G401 (cell line): Measurements from ENCODE around the gene PRDM16. TPM values are rescaled to one million over a fixed set of nuclear protein-coding genes. Genes with fewer than 3 reads are reported as not detected.
"Not testable (repeated sequence)": the region's sequence is repeated elsewhere in the genome, so short reads cannot be mapped to it uniquely, and the experiment has no call there.

Source experiments
- DNase-seq: peaks from one replicate; pipeline ENCODE4 v3.0.0-alpha.2; 2015; ENCODE audit warnings: low spot score
- in situ Hi-C: cut with HindIII; loops from 2 replicates; pipeline ENCODE4 v1.10.0; 2016; ENCODE audit warnings: low sequenced_read_pairs, mixed read lengths
- total RNA-seq: library from RNA; depleted of rRNA; stranded (reverse); fragments of >200 nt; shearing (Covaris generic); gene quantifications from 2 replicates; pipeline ENCODE4 v1.2.3, GENCODE V29; 2014

The PRDM16 gene
- total RNA-seq, 1 experiment from 2014 or later, result 2.8 TPM

GRCh38 chr1:3164671-3165070 lies 95.7 kb downstream of the PRDM16 start:
- in situ Hi-C loops, result no loop called here
- DNase-seq, result no peak

DNA sequence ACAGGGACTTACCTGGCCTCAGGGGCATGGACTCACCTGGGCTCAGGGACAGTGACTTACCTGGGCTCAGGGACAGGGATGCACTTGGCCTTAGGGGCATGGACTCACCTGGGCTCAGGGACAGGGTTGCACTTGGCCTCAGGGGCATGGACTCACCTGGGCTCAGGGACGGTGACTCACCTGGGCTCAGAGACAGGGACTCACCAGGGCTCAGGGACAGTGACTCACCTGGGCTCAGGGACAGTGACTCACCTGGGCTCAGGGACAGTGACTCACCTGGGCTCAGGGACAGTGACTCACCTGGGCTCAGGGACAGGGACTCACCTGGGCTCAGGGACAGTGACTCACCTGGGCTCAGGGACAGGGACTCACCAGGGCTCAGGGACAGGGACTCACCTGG lies 96.2 kb downstream of the PRDM16 start:
- in situ Hi-C loops, DNase-seq: not testable (repeated sequence)

DNA sequence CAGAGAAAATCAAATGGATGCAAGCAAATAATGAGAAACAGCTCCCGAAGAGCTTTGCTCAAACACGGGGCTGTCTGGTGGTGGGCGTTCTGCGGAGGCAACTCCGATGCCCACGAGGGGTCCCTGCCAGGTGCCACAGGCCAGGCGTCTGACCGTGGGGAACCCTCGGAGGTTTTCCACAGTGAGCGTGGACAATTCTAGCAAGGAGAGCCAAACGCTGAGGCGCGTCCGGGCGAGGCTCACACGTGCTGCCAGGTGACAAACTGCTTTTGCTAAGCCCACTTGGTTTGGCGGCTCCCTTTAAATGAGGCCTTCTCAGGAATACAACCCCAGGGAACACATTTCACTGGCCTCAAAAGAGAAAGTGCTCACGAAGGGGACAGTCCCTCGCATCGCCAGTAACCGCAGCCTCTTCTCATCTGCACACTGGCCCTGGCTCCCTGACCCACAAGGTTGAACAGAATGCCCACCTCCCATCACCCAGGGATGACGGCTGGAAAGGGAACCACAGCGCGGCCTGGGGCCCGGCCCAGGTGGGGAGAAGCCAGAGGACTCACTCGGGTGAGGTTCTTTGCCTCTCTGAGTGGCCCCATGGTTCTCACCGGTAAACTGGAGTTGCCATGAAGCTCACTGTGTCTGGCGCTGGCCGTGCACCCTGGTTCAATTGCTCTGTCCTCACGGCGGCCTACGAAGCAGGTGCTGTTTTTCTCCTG lies 97.4 kb downstream of the PRDM16 start:
- no peak for DNase-seq
- in situ Hi-C loops, result no loop called here

DNA sequence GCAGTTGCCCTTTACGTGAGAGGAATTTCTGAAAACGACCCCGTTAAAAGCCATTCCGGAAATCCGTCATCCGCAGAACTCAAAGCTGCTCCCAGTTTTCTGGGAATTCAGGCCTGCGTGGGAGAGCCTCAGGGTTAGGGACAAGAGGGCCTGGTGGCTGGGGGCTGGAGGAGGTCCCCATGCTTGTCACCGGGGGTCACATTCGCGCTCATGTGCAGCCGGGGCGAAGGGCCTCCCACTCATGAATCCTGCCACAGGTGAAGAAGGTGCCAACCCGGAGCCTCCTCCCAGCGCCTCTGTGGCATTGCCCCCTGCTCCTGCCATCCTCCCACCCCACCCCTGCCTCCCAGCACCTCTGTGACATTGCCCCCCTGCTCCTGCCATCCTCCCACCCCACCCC lies 98.3 kb downstream of the PRDM16 start:
- in situ Hi-C loops, result no loop called here

DNA sequence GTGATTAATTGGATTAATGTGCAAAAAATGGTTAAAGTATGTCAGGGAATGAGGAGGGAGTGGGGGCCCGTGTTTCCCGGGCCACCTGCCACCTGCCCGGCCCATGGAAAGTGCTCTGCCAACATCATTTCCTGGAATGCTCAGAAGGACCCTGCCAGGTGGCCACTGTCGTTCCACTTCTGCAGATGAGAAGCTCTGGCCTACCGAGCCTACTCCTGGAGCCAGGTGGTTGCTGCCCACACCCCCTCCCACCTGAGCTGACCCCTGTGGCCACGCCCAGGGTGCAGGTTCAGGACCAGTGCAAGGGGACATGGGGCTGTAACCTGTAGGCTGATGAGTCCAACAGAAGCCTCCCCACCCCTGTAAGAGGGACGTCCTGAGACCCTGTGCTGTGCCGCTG lies 99.7 kb downstream of the PRDM16 start:
- in situ Hi-C loops, result no loop called here
- DNase-seq, result no peak

More for the DNA sequence above, 98.3 kb downstream of the PRDM16 start:
- DNase-seq, result no peak

DNA sequence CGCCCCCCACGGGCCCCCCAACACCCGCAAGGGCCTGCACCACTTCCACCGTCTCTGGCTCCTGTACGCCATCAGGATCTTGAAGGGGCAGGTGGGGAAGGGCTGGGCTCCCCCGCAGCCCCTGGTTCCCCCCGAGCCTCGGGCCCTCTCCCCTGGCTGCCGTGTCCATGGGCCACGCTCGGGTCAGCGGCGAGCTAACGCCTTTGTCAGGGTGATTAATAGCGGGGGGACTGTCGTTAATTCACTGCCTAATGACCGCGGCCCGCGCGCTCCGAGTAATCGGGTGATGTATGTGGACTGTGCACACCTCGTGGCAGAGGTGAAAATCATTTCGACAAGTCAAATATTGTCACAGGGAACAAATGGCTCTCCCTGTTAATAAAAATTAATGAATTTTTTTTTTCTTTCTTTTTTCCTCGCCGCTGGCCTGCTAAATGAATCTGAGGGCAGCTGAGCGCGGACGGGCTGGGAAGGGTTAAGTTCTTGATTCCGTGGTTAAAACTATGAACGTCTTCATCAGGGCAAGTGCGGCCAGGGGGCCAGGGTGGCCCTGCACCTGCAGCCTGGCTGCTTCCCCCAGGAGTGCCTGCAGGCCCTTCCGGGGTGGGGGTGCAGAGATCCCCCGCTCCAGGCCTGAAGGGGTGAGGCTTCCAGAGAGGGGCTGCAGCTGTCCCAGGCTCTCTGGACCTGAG lies 100.8 kb downstream of the PRDM16 start:
- DNase-seq, result no peak
- in situ Hi-C loops, result no loop called here

- DNase-seq, result peak; percentile 31
- in situ Hi-C loops, result no loop called here
These were observed 101.8 kb downstream of the PRDM16 start for GRCh38 chr1:3170561-3171453.

- DNase-seq, result no peak
- in situ Hi-C loops, result no loop called here
These were observed 102.8 kb downstream of the PRDM16 start for GRCh38 chr1:3171761-3172160.

DNA sequence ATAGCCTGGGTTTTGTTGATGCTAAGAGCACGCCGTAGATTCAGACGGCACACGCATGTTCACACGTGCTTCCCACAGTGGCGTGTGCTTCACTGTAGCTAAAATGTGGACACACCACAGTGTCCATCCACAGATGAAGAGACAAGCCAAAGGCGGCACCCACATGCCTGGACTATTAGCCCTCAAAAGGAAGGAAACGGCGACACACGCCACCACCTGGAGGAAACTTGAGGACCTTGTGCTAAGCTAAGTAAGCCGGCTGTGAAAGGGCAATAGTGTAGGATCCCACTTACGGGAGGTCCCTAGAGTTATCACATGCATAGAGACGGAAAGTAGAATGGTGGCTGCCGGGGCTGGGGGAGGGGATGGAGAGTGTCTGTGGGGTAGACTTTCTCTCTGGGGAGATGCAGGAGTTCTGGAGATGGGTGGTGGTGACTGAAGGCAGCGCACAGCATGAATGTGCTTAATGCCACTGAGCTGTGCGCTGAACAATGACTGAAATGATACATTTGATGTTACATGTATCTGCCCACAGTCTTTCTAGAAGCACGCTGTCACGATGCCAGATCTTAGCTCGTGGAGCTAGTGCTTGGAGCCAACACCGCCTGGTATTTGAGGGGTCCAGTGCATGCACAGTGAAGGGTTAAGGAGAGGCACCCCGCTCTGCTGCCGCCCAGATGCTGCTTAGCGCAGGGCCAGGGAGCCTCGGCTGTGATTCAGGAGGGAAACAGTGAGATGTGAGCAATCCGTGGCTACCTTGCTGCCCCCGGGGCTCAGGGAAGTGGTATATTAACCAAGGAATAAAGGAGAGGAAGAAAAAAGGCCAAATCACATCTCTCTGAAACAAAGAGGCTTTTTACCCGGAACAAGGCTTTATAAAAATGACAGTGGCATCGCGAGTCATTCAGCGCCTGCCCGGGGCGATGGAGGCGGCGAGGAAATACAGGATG lies 103.7 kb downstream of the PRDM16 start:
- in situ Hi-C loops, result no loop called here
- no peak for DNase-seq

GRCh38 chr1:3173381-3173980 lies 104.5 kb downstream of the PRDM16 start:
- DNase-seq, result no peak
- in situ Hi-C loops, result no loop called here

GRCh38 chr1:3174487-3175247 lies 105.7 kb downstream of the PRDM16 start:
- in situ Hi-C loops, result no loop called here
- no peak for DNase-seq

GRCh38 chr1:3175486-3175885 lies 106.5 kb downstream of the PRDM16 start:
- in situ Hi-C loops, result no loop called here

DNA sequence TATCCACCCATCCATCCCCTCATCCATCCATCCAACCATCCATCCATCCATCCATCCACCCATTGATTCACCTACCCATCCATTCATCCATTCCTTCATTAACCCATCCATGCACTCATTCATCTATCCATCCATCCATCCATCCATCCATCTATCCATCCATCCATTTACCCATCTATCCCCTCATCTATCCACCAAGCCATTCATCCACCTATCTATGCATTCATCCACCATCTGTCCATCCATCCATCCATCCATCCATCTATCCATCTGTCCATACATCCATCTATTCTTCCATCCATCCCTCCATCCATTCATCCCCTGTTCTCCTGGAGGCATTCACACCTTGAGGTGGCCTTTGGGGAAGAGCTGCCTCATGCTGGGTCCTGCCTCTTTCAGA lies 107.0 kb downstream of the PRDM16 start:
- in situ Hi-C loops, result no loop called here
- no peak for DNase-seq

More at GRCh38 chr1:3175486-3175885, 106.5 kb downstream of the PRDM16 start:
- DNase-seq, result no peak

DNA sequence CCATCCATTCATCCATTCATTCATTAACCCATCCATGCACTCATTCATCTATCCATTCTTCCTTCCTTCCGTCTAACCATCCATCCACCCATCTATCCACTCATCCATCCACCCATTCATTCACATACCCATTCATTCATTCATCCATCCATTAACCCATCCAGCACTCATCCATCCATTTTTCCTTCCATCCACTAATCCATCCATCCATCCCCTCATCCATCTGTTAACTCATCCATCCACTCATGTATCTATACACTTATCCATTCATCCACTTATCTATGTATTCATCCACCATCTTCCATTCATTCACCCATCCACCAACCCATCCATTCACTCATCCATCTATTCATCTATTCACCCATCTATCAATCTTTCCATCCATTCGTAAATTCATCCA lies 107.8 kb downstream of the PRDM16 start:
- in situ Hi-C loops, result no loop called here
- DNase-seq, result no peak

- no peak for DNase-seq
- in situ Hi-C loops, result no loop called here
These were observed 109.3 kb downstream of the PRDM16 start for GRCh38 chr1:3178279-3178678.

GRCh38 chr1:3179471-3179870 lies 110.5 kb downstream of the PRDM16 start:
- no peak for DNase-seq
- in situ Hi-C loops, result no loop called here

GRCh38 chr1:3180915-3181314 lies 111.9 kb downstream of the PRDM16 start:
- in situ Hi-C loops, result no loop called here
- DNase-seq, result no peak

DNA sequence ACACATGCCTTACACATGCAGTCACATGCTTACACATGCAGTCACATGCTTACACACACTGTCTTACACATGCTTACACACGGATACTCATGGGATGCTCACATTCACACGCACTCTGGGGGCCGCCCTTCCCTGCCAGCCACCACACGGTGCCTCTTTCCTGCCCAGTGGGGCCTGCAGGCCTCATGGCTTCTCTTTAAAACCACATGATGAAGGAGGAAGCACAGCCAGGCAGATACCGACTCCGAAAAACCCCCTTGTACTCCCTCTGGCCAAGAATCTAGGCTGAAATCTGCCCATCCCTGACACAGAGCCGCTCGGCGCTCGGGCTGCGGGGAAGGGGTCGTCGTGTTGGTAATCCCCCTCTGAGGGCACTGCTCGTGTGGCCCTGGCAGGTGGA lies 113.0 kb downstream of the PRDM16 start:
- DNase-seq, result no peak
- in situ Hi-C loops, result no loop called here
